NCI-H2227 treated with DMSO at 0.1 percent for 48 hours (cell line): Measurements from ENCODE around the gene FGFR3.

Experiments
- DNase-seq: peaks from one replicate; lab custom pipeline; 2025; lab: John Stamatoyannopoulos, UW

The FGFR3 gene

GRCh38 chr4:1788254-1788973, 4.7 kb upstream of the FGFR3 start:
- DNase-seq = no peak

- DNase-seq = no peak
Observed at GRCh38 chr4:1789552-1789951, 3.5 kb upstream of the FGFR3 start.

- no peak for DNase-seq
Observed at GRCh38 chr4:1790005-1790404, 3.1 kb upstream of the FGFR3 start.

GRCh38 chr4:1792158-1792831, 798 bp upstream of the FGFR3 start:
- no peak for DNase-seq

GRCh38 chr4:1793496-1793840, 375 bp downstream of the FGFR3 start:
- no peak for DNase-seq

GRCh38 chr4:1793940-1794808, 1.1 kb downstream of the FGFR3 start:
- DNase-seq = no peak

GRCh38 chr4:1794809-1795298, 1.8 kb downstream of the FGFR3 start:
- DNase-seq = no peak

- no peak for DNase-seq
Observed at GRCh38 chr4:1795299-1796195, 2.5 kb downstream of the FGFR3 start.

GRCh38 chr4:1796486-1797204, 3.6 kb downstream of the FGFR3 start:
- no peak for DNase-seq

- DNase-seq = no peak
Observed at GRCh38 chr4:1797298-1797860, 4.3 kb downstream of the FGFR3 start.

- no peak for DNase-seq
Observed at GRCh38 chr4:1797861-1798579, 4.9 kb downstream of the FGFR3 start.

GRCh38 chr4:1798580-1799386, 5.7 kb downstream of the FGFR3 start:
- DNase-seq = no peak

- DNase-seq = no peak
Observed at GRCh38 chr4:1799387-1800375, 6.6 kb downstream of the FGFR3 start.

- no peak for DNase-seq
Observed at GRCh38 chr4:1800805-1801204, 7.7 kb downstream of the FGFR3 start.

- no peak for DNase-seq
Observed at GRCh38 chr4:1801286-1801958, 8.3 kb downstream of the FGFR3 start.

- DNase-seq = no peak
Observed at GRCh38 chr4:1802151-1802715, 9.1 kb downstream of the FGFR3 start.
